Activated B cell treated with CpG ODN at 0.5 μM for 24 hours (primary cell): ENCODE measurements around the gene MAD1L1. TPM values are rescaled to one million over a fixed set of nuclear protein-coding genes. Genes with fewer than 3 reads are reported as not detected.
"Not testable (repeated sequence)": the region's sequence is repeated elsewhere in the genome, so short reads cannot be mapped to it uniquely, and the experiment has no call there.

Source experiments
- ATAC-seq: fragments of 200-7000 bp; cut with Tn5 transposase; one replicate; pipeline ENCODE4 v1.10.0; 2021; ENCODE audit warnings: low read depth, mild to moderate bottlenecking, moderate library complexity
- CTCF ChIA-PET: fragments of 350-600 bp; sonication (Branson Sonifier 250); formaldehyde crosslinking; loops from one replicate; lab custom pipeline; 2021; ENCODE audit warnings: antibody characterized with exemption; lab: Charles Lee
- POLR2A ChIA-PET: fragments of 350-600 bp; sonication (Branson Sonifier 250); formaldehyde crosslinking; loops from one replicate; lab custom pipeline; 2021; ENCODE audit warnings: antibody characterized with exemption; lab: Charles Lee
- DNase-seq: peaks from one replicate; pipeline ENCODE4 v3.0.0; 2022
- H3K27ac Mint-ChIP-seq: one replicate; pipeline ENCODE4 v1.8.0; 2020; ENCODE audit warnings: mixed read lengths
- H3K27me3 Mint-ChIP-seq: one replicate; pipeline ENCODE4 v1.8.0; 2021; ENCODE audit warnings: mixed read lengths
- H3K36me3 Mint-ChIP-seq: one replicate; pipeline ENCODE4 v1.8.0; 2021; ENCODE audit warnings: low read depth, mixed read lengths
- H3K4me1 Mint-ChIP-seq: one replicate; pipeline ENCODE4 v1.8.0; 2021; ENCODE audit warnings: mixed read lengths
- H3K4me3 Mint-ChIP-seq: one replicate; pipeline ENCODE4 v1.8.0; 2020; ENCODE audit warnings: mild to moderate bottlenecking, mixed read lengths
- H3K9me3 Mint-ChIP-seq: one replicate; pipeline ENCODE4 v1.8.0; 2020; ENCODE audit warnings: mixed read lengths
- intact Hi-C: fragments of 100-400 bp; cut with micrococcal nuclease; formaldehyde crosslinking; loops from one replicate; pipeline ENCODE4 v1.15.1; 2024
- total RNA-seq: library from RNA; stranded (reverse); gene quantifications from 2 replicates; pipeline ENCODE4 v1.2.3, GENCODE V29; 2022
- TF ChIP-seq, protein P1 (sequence below): fragments of 200-600 bp; IDR thresholded peaks from one replicate; pipeline ENCODE4 v1.8.0; 2022; ENCODE audit warnings: antibody characterized with exemption, mild to moderate bottlenecking

MAD1L1 gene
- total RNA-seq, 1 donor from 2014 or later: 54.6 TPM

DNA sequence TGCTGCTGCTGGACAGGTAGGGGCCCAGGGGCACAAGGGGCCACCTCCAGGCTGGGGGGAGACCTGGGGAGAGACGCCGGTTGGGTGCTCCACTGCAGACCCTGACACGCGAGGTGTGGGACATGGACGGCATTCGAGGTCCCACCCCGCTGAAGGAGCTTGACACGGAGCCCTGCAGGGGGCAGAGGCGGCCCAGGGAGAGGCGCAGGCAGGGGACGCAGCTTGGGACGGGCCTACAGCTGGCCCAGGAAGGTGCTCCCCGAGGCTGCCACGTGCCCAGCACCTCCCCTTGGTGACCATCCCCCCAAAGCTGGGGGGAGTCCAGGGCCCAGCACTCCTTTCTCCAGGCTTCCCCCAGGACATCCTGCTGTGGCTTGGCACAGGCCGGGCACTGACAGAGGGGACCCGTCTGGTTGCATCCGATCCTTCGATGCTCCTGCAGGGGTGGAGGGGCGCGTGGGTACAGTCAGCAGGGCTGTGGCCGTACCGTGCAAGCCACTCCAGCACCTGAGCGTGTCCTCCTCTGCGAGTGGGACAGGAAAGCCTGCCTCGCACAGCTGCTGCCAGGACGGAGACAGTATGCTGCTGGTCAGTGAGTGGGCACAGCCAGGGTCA is 388.3 kb downstream of the MAD1L1 start:
- Mint-ChIP-seq H3K4me3 (no peak overlapping the region), H3K27ac (no peak overlapping the region), H3K4me1 (peaks cover 10% of the 10 kb centered on the region), H3K27me3 (no peaks in the 10 kb centered on the region), H3K36me3 (peaks cover 26% of the 10 kb centered on the region), H3K9me3 (no peaks in the 10 kb centered on the region)
- DNase-seq (no peak), ATAC-seq (no peak)
- CTCF ChIA-PET: interaction anchor here (1.0 kb wide), 1 partner anchor 503 kb away, joined by 3 read pairs; no protein-coding TSS in a partner anchor
- TF ChIP-seq, protein P1, sequence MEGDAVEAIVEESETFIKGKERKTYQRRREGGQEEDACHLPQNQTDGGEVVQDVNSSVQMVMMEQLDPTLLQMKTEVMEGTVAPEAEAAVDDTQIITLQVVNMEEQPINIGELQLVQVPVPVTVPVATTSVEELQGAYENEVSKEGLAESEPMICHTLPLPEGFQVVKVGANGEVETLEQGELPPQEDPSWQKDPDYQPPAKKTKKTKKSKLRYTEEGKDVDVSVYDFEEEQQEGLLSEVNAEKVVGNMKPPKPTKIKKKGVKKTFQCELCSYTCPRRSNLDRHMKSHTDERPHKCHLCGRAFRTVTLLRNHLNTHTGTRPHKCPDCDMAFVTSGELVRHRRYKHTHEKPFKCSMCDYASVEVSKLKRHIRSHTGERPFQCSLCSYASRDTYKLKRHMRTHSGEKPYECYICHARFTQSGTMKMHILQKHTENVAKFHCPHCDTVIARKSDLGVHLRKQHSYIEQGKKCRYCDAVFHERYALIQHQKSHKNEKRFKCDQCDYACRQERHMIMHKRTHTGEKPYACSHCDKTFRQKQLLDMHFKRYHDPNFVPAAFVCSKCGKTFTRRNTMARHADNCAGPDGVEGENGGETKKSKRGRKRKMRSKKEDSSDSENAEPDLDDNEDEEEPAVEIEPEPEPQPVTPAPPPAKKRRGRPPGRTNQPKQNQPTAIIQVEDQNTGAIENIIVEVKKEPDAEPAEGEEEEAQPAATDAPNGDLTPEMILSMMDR: no peak
- POLR2A ChIA-PET: interaction anchor here (0.6 kb wide), 1 partner anchor 332 kb away, joined by 6 read pairs; no protein-coding TSS in a partner anchor
- intact Hi-C loops: no loop called here

GRCh38 chr7:1843921-1844335 is 388.8 kb downstream of the MAD1L1 start:
- Mint-ChIP-seq H3K27ac (no peak overlapping the region), H3K4me3 (no peak overlapping the region), H3K36me3 (peaks cover 26% of the 10 kb centered on the region), H3K27me3 (no peaks in the 10 kb centered on the region), H3K9me3 (no peaks in the 10 kb centered on the region), H3K4me1 (peaks cover 10% of the 10 kb centered on the region)
- ATAC-seq: peak; percentile 64
- TF ChIP-seq, protein P1: no peak
- CTCF ChIA-PET: interaction anchor here (1.0 kb wide), 1 partner anchor 504 kb away, joined by 3 read pairs; no protein-coding TSS in a partner anchor
- DNase-seq: no peak
- intact Hi-C loops: no loop called here
- POLR2A ChIA-PET: interaction anchor here (0.6 kb wide), 1 partner anchor 331 kb away, joined by 6 read pairs; no protein-coding TSS in a partner anchor

DNA sequence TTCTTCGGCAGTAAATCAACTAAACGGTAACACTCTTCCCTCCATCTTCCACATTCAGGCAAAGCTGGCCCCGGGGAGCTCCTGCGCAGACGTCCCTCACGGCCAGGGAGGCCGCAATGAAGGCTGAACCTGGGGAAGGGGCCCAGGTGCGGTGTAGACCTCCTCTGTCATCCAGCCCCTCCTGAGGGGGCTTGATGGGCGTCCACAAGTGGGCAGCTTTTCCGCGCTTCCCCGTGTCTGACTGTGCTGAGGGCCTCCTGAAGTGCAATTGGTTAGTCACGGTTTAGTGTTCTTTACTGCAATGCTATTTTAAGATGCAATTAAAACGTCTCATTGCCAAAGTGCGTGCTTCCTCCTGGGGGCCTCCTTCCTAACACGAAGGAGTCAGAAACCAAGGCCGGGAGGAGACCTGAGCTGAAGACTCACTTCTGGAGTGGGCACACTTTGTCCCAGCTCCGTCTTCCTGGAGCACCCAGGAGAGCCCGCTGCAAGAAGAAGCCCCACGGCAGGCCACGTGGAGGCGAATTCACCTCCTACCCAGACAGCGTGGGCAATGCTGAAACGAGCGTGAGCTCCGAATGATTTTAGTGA is 389.4 kb downstream of the MAD1L1 start:
- CTCF ChIA-PET: interaction anchor here (1.0 kb wide), 1 partner anchor 504 kb away, joined by 3 read pairs; no protein-coding TSS in a partner anchor
- Mint-ChIP-seq H3K36me3 (peaks cover 26% of the 10 kb centered on the region), H3K4me1 (peaks cover 10% of the 10 kb centered on the region), H3K27me3 (no peaks in the 10 kb centered on the region), H3K27ac (peak overlapping the region; percentile 12), H3K4me3 (no peak overlapping the region), H3K9me3 (no peaks in the 10 kb centered on the region)
- TF ChIP-seq, protein P1: no peak
- DNase-seq: no peak
- POLR2A ChIA-PET: no interaction called here
- intact Hi-C loops: no loop called here
- no peak for ATAC-seq

GRCh38 chr7:1842321-1843221 is 390.2 kb downstream of the MAD1L1 start:
- ChIA-PET CTCF (no interaction called here), POLR2A (no interaction called here)
- ATAC-seq (no peak), DNase-seq (no peak)
- H3K27me3 Mint-ChIP-seq: no peaks in the 10 kb centered on the region
- peaks cover 33% of the 10 kb centered on the region for H3K36me3 Mint-ChIP-seq
- TF ChIP-seq, protein P1: no peak
- intact Hi-C loops: no loop called here
- H3K4me3 Mint-ChIP-seq: no peak overlapping the region
- no peaks in the 10 kb centered on the region for H3K9me3 Mint-ChIP-seq
- no peak overlapping the region for H3K27ac Mint-ChIP-seq
- peaks cover 10% of the 10 kb centered on the region for H3K4me1 Mint-ChIP-seq

DNA sequence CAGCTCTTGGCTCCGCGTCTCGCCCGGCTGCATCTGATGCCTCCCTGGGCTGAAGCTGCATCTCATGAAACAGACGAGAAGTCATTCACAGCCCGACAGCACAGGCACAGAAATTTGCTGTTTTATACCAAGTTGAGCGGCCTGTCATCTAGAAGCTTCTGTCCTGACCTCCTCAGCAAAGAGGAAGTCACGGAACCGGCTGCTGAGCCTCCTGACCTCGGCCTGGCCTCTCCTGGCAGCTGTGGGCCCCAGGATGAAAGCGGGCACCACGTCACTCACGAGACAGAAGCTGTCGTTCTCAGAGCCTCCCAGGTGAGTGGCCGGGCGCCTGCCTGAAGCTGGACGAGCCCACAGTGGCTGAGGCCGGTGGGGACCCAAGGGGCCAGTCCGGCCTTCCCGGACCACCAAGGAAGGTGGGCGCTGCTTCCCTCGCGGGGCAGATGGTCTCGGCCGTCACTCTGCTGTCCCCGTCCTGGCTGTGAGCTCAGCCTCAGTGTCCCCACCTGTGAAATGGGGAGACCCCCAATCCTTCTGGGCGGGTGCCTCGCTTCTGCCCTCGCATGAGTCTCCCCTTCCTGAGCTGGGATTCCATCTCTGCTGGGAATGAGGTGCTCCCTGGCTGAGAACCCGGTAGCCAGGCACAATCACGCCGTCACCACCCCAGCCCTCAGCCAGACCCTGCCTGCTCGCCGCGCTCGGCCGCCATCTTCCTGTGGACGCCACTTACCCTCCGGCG is 391.3 kb downstream of the MAD1L1 start:
- H3K9me3 Mint-ChIP-seq, H3K4me1 Mint-ChIP-seq, H3K27ac Mint-ChIP-seq, intact Hi-C loops, DNase-seq, ATAC-seq, CTCF ChIA-PET, POLR2A ChIA-PET, H3K4me3 Mint-ChIP-seq, H3K27me3 Mint-ChIP-seq: not testable (repeated sequence)
- H3K36me3 Mint-ChIP-seq: peaks cover 37% of the 10 kb centered on the region

- peaks cover 36% of the 10 kb centered on the region for H3K36me3 Mint-ChIP-seq
- H3K4me3 Mint-ChIP-seq, H3K27ac Mint-ChIP-seq, POLR2A ChIA-PET, DNase-seq, ATAC-seq, intact Hi-C loops, H3K27me3 Mint-ChIP-seq, CTCF ChIA-PET, H3K9me3 Mint-ChIP-seq, H3K4me1 Mint-ChIP-seq: not testable (repeated sequence)
Observed at GRCh38 chr7:1840744-1841143, 392.0 kb downstream of the MAD1L1 start.
